OCI-LY3 (cell line): Measurements from ENCODE around the gene SFXN1.

Source experiments
- H2AFZ ChIP-seq: fragments of 200-600, 300-600 bp; shearing (Covaris generic); 2 replicates; pipeline ENCODE4 v1.6.0; 2014; ENCODE audit warnings: antibody characterized with exemption, low read depth, low read length
- H3K27ac ChIP-seq: fragments of 200-600, 300-600 bp; sonication (generic); 2 replicates; pipeline ENCODE4 v1.5.1; 2014; ENCODE audit warnings: mild to moderate bottlenecking, low read length, moderate library complexity, mixed read lengths
- H3K27me3 ChIP-seq: fragments of 200-600, 300-600 bp; sonication (generic); 2 replicates; pipeline ENCODE4 v1.6.1; 2014; ENCODE audit warnings: low read depth, low read length, mixed read lengths
- H3K36me3 ChIP-seq: fragments of 200-600, 300-600 bp; sonication (generic); replicated peaks from 2 replicates; pipeline ENCODE3; 2014; ENCODE audit warnings: low read depth, low read length, mixed read lengths
- H3K4me1 ChIP-seq: fragments of 300-600, 200-600 bp; sonication (generic); 2 replicates; pipeline ENCODE4 v1.6.1; 2014; ENCODE audit warnings: low read length, mixed read lengths
- H3K4me2 ChIP-seq: fragments of 200-600, 300-600 bp; sonication (generic); 2 replicates; pipeline ENCODE4 v1.6.1; 2014; ENCODE audit warnings: low read length, mixed read lengths
- H3K4me3 ChIP-seq: fragments of 300-600, 200-600 bp; sonication (generic); 2 replicates; pipeline ENCODE4 v1.5.1; 2014; ENCODE audit warnings: antibody characterized with exemption, mild to moderate bottlenecking, low read length, moderate library complexity
- H3K79me2 ChIP-seq: fragments of 300-600, 200-600 bp; shearing (Covaris generic); 2 replicates; pipeline ENCODE4 v1.6.1; 2014; ENCODE audit warnings: mild to moderate bottlenecking, low read length, mixed read lengths
- H3K9ac ChIP-seq: fragments of 300-600, 200-600 bp; shearing (Covaris generic); 2 replicates; pipeline ENCODE4 v1.6.0; 2014; ENCODE audit warnings: mild to moderate bottlenecking, low read length, moderate library complexity
- H3K9me3 ChIP-seq: fragments of 200-600, 300-600 bp; shearing (Covaris generic); 2 replicates; pipeline ENCODE4 v1.6.1; 2014; ENCODE audit warnings: low read length, mixed read lengths; ENCODE audit not compliant: insufficient read depth
- H4K20me1 ChIP-seq: fragments of 200-600, 300-600 bp; sonication (generic); 2 replicates; pipeline ENCODE4 v1.6.1; 2016; ENCODE audit warnings: low read length, mixed read lengths; ENCODE audit not compliant: insufficient read depth
- CTCF ChIP-seq: fragments of 200-600, 300-600 bp; sonication (generic); IDR thresholded peaks from 2 replicates; pipeline ENCODE4 v1.5.1; 2014; ENCODE audit warnings: antibody characterized with exemption, low read length, low read depth
- EZH2phosphoT487 ChIP-seq: fragments of 200-600 bp; shearing (Covaris generic); IDR thresholded peaks from 2 replicates; pipeline ENCODE4 v1.6.1; 2018; ENCODE audit warnings: antibody characterized with exemption, mixed run types, low read depth

Gene SFXN1

GRCh38 chr5:175575301-175575700 is 96.9 kb downstream of the SFXN1 start:
- no peaks in the 10 kb centered on the region for H3K4me1 ChIP-seq
- H3K4me2 ChIP-seq, result no peak overlapping the region
- no peaks in the 10 kb centered on the region for H3K79me2 ChIP-seq
- no peak overlapping the region for H3K9ac ChIP-seq
- no peak overlapping the region for H2AFZ ChIP-seq
- no peaks in the 10 kb centered on the region for H3K9me3 ChIP-seq
- H3K27me3 ChIP-seq, result peaks cover 15% of the 10 kb centered on the region; the same call in 1 of the 2 replicates
- no peaks in the 10 kb centered on the region for H3K36me3 ChIP-seq
- no peaks in the 10 kb centered on the region for H4K20me1 ChIP-seq
- TF ChIP-seq EZH2phosphoT487, result no peak
- TF ChIP-seq CTCF, result no peak
- H3K4me3 ChIP-seq, result no peak overlapping the region
- H3K27ac ChIP-seq, result no peak overlapping the region

GRCh38 chr5:175576096-175576495 is 97.7 kb downstream of the SFXN1 start:
- H3K4me2 ChIP-seq, result no peak overlapping the region
- no peaks in the 10 kb centered on the region for H3K79me2 ChIP-seq
- H3K4me3 ChIP-seq, result no peak overlapping the region
- H3K9me3 ChIP-seq, result no peaks in the 10 kb centered on the region
- no peaks in the 10 kb centered on the region for H3K4me1 ChIP-seq
- no peak overlapping the region for H3K27ac ChIP-seq
- H3K27me3 ChIP-seq, result peaks cover 15% of the 10 kb centered on the region; the same call in 1 of the 2 replicates
- no peak overlapping the region for H2AFZ ChIP-seq
- no peaks in the 10 kb centered on the region for H4K20me1 ChIP-seq
- no peak overlapping the region for H3K9ac ChIP-seq
- no peak for TF ChIP-seq EZH2phosphoT487
- no peaks in the 10 kb centered on the region for H3K36me3 ChIP-seq

- Histone ChIP-seq H3K79me2 (no peaks in the 10 kb centered on the region), H2AFZ (no peak overlapping the region), H3K9me3 (no peaks in the 10 kb centered on the region), H3K36me3 (no peaks in the 10 kb centered on the region), H3K4me1 (no peaks in the 10 kb centered on the region), H3K27ac (no peak overlapping the region), H3K4me2 (no peak overlapping the region), H4K20me1 (no peaks in the 10 kb centered on the region), H3K4me3 (no peak overlapping the region), H3K9ac (no peak overlapping the region), H3K27me3 (peaks cover 15% of the 10 kb centered on the region; the same call in 1 of the 2 replicates)
- no peak for TF ChIP-seq EZH2phosphoT487
- no peak for TF ChIP-seq CTCF
Observed at GRCh38 chr5:175576591-175576990, 98.2 kb downstream of the SFXN1 start.
